Type B pancreatic cell (in vitro differentiated cells): ENCODE measurements around the gene ETS1. TPM values are rescaled to one million over a fixed set of nuclear protein-coding genes. Genes with fewer than 3 reads are reported as not detected.

Source experiments
- DNase-seq: peaks from one replicate; pipeline ENCODE4 v3.0.0; 2021; ENCODE audit warnings: mixed read lengths; ENCODE audit not compliant: unreplicated experiment; ENCODE audit errors: extremely low spot score
- H3K27ac Mint-ChIP-seq: 2 replicates; pipeline ENCODE4 v1.8.0; 2021; ENCODE audit warnings: mild to moderate bottlenecking, mixed read lengths
- H3K27me3 Mint-ChIP-seq: 2 replicates; pipeline ENCODE4 v1.8.0; 2021; ENCODE audit warnings: mixed read lengths
- H3K36me3 Mint-ChIP-seq: 2 replicates; pipeline ENCODE4 v1.8.0; 2021; ENCODE audit warnings: mixed read lengths
- H3K4me1 Mint-ChIP-seq: one replicate; pipeline ENCODE4 v1.8.0; 2021; ENCODE audit warnings: mixed read lengths; ENCODE audit not compliant: unreplicated experiment
- H3K4me3 Mint-ChIP-seq: 2 replicates; pipeline ENCODE4 v1.8.0; 2021; ENCODE audit warnings: mild to moderate bottlenecking, mixed read lengths
- H3K9me3 Mint-ChIP-seq: 2 replicates; pipeline ENCODE4 v1.8.0; 2021; ENCODE audit warnings: mixed read lengths
- CTCF ChIP-seq: fragments of 200-600 bp; sonication (generic); conservative IDR thresholded peaks from 2 replicates; pipeline ENCODE4 v1.5.0; 2021; ENCODE audit warnings: antibody characterized with exemption, mild to moderate bottlenecking
- total RNA-seq: library from RNA; stranded (reverse); gene quantifications from 2 replicates; pipeline ENCODE4 v1.2.1, GENCODE V29; 2021; ENCODE audit warnings: low replicate concordance

ETS1 gene
- total RNA-seq, 1 donor from 2014 or later, result 40.6 TPM

GRCh38 chr11:128480066-128480465 is 107.3 kb downstream of the ETS1 start:
- H3K36me3 Mint-ChIP-seq, result peaks cover 52% of the 10 kb centered on the region

GRCh38 chr11:128479144-128479543 is 108.2 kb downstream of the ETS1 start:
- no peaks in the 10 kb centered on the region for H3K27me3 Mint-ChIP-seq
- DNase-seq, result no peak
- H3K4me3 Mint-ChIP-seq, result no peak overlapping the region
- peaks cover 44% of the 10 kb centered on the region for H3K36me3 Mint-ChIP-seq
- no peak overlapping the region for H3K27ac Mint-ChIP-seq
- no peaks in the 10 kb centered on the region for H3K9me3 Mint-ChIP-seq
- TF ChIP-seq CTCF, result no peak
- H3K4me1 Mint-ChIP-seq, result peaks cover 30% of the 10 kb centered on the region

More at GRCh38 chr11:128480066-128480465, 107.3 kb downstream of the ETS1 start:
- peaks cover 21% of the 10 kb centered on the region for H3K4me1 Mint-ChIP-seq
- H3K27ac Mint-ChIP-seq, result no peak overlapping the region
- no peak for DNase-seq
- no peaks in the 10 kb centered on the region for H3K9me3 Mint-ChIP-seq
- H3K27me3 Mint-ChIP-seq, result no peaks in the 10 kb centered on the region
- TF ChIP-seq CTCF, result no peak
- H3K4me3 Mint-ChIP-seq, result no peak overlapping the region

GRCh38 chr11:128478305-128478704 is 109.1 kb downstream of the ETS1 start:
- Mint-ChIP-seq H3K4me1 (peaks cover 31% of the 10 kb centered on the region), H3K27me3 (no peaks in the 10 kb centered on the region)

DNA sequence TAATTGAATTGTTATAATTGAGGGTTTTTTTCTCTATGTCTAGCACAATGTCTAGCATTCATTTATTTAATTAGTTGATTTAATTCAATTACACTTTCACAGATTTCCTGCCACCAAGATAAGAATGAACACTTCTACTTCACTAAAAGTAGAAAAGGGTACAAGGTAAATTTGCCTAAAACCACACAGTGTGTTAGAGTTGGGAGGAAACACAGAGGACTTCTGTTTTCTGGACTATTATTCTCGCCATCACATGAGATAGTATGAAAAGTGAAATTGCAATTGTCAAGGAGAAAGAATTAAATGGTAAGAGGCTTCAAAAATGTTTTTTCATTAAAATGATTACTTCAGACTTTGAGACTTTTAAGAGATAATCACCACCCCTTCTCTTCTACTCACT is 109.5 kb downstream of the ETS1 start:
- H3K36me3 Mint-ChIP-seq, result peaks cover 41% of the 10 kb centered on the region
- H3K27me3 Mint-ChIP-seq, result no peaks in the 10 kb centered on the region
- DNase-seq, result no peak
- peaks cover 32% of the 10 kb centered on the region for H3K4me1 Mint-ChIP-seq
- no peak overlapping the region for H3K27ac Mint-ChIP-seq
- TF ChIP-seq CTCF, result no peak
- no peak overlapping the region for H3K4me3 Mint-ChIP-seq
- H3K9me3 Mint-ChIP-seq, result no peaks in the 10 kb centered on the region

More at GRCh38 chr11:128478305-128478704, 109.1 kb downstream of the ETS1 start:
- no peak overlapping the region for H3K27ac Mint-ChIP-seq
- no peaks in the 10 kb centered on the region for H3K9me3 Mint-ChIP-seq
- DNase-seq, result no peak
- TF ChIP-seq CTCF, result no peak
- no peak overlapping the region for H3K4me3 Mint-ChIP-seq
- peaks cover 40% of the 10 kb centered on the region for H3K36me3 Mint-ChIP-seq

GRCh38 chr11:128477278-128477677 is 110.1 kb downstream of the ETS1 start:
- Mint-ChIP-seq H3K27ac (peak overlapping the region; percentile 5), H3K4me1 (peaks cover 35% of the 10 kb centered on the region), H3K9me3 (no peaks in the 10 kb centered on the region)

More at GRCh38 chr11:128477278-128477677, 110.1 kb downstream of the ETS1 start:
- TF ChIP-seq CTCF, result no peak
- DNase-seq, result no peak
- peaks cover 43% of the 10 kb centered on the region for H3K36me3 Mint-ChIP-seq
- no peaks in the 10 kb centered on the region for H3K27me3 Mint-ChIP-seq
- no peak overlapping the region for H3K4me3 Mint-ChIP-seq
